ENCODE results near the gene HRH4. TPM values are rescaled to one million over a fixed set of nuclear protein-coding genes. Genes with fewer than 3 reads are reported as not detected.

Gene HRH4
- total and polyA plus RNA-seq, 8 donors, result 0.03 to 0.37 TPM; not detected in 6

- no peak for DNase-seq
Measured at GRCh38 chr18:24465486-24465885, 5.0 kb downstream of the HRH4 start.

GRCh38 chr18:24466771-24467170 lies 6.3 kb downstream of the HRH4 start:
- intact Hi-C loops (cut with DNase I; ENCODE audit: low total_unique reads), result no loop called here
- Histone ChIP-seq H3K4me3 (no peak overlapping the region), H3K36me3 (no peaks in the 10 kb centered on the region), H3K27me3 (no peaks in the 10 kb centered on the region), H3K27ac (no peak overlapping the region), H3K9me3 (no peaks in the 10 kb centered on the region), H3K4me1 (no peaks in the 10 kb centered on the region)
- WGBS, 5 donors, result 52 to 67% (median 61%) methylated on average over 2 of the region's 2 CpGs
- TF ChIP-seq CTCF (IDR thresholded peaks at IDR 0.05) (no peak), EP300 (IDR thresholded peaks at IDR 0.05) (no peak), POLR2AphosphoS5 (IDR thresholded peaks at IDR 0.05) (no peak), POLR2A (IDR thresholded peaks at IDR 0.05) (no peak)
- DNase-seq, result no peak

More at GRCh38 chr18:24465486-24465885, 5.0 kb downstream of the HRH4 start:
- H3K4me3 ChIP-seq, result no peak overlapping the region
- TF ChIP-seq EP300 (IDR thresholded peaks at IDR 0.05), result no peak
- no peak for TF ChIP-seq POLR2AphosphoS5 (IDR thresholded peaks at IDR 0.05)
- no peak for TF ChIP-seq CTCF (IDR thresholded peaks at IDR 0.05)
- TF ChIP-seq POLR2A (IDR thresholded peaks at IDR 0.05), result no peak
- H3K9me3 ChIP-seq, result no peaks in the 10 kb centered on the region
- intact Hi-C loops (cut with DNase I; ENCODE audit: low total_unique reads), result no loop called here
- no peaks in the 10 kb centered on the region for H3K4me1 ChIP-seq
- H3K27ac ChIP-seq, result no peak overlapping the region
- no peaks in the 10 kb centered on the region for H3K36me3 ChIP-seq
- no peaks in the 10 kb centered on the region for H3K27me3 ChIP-seq
- 83 to 93% (median 87%) methylated on average over 7 of the region's 7 CpGs for WGBS, 5 donors

GRCh38 chr18:24470022-24470618 lies 9.7 kb downstream of the HRH4 start:
- WGBS, 5 donors, result 46 to 66% (median 52%) methylated on average over 3 of the region's 3 CpGs
- Histone ChIP-seq H3K27ac (no peak overlapping the region), H3K9me3 (no peaks in the 10 kb centered on the region), H3K4me1 (no peaks in the 10 kb centered on the region), H3K4me3 (no peak overlapping the region), H3K36me3 (no peaks in the 10 kb centered on the region), H3K27me3 (no peaks in the 10 kb centered on the region)
- no peak for DNase-seq
- intact Hi-C loops (cut with DNase I; ENCODE audit: low total_unique reads), result no loop called here
- no peak for TF ChIP-seq POLR2A (IDR thresholded peaks at IDR 0.05)

- Histone ChIP-seq H3K27ac (no peak overlapping the region), H3K27me3 (no peaks in the 10 kb centered on the region)
- WGBS, 5 donors, result 90 to 97% (median 92%) methylated on average over 7 of the region's 7 CpGs
Measured at GRCh38 chr18:24470805-24471204, 10.4 kb downstream of the HRH4 start.

More at GRCh38 chr18:24470805-24471204, 10.4 kb downstream of the HRH4 start:
- no peaks in the 10 kb centered on the region for H3K4me1 ChIP-seq
- no peaks in the 10 kb centered on the region for H3K36me3 ChIP-seq
- TF ChIP-seq POLR2A (IDR thresholded peaks at IDR 0.05) (no peak), POLR2AphosphoS5 (IDR thresholded peaks at IDR 0.05) (no peak), CTCF (IDR thresholded peaks at IDR 0.05) (no peak), EP300 (IDR thresholded peaks at IDR 0.05) (no peak)
- intact Hi-C loops (cut with DNase I; ENCODE audit: low total_unique reads), result no loop called here
- DNase-seq, result no peak
- no peak overlapping the region for H3K4me3 ChIP-seq
- H3K9me3 ChIP-seq, result no peaks in the 10 kb centered on the region
